Small intestine (tissue), 7 donors: Measurements from ENCODE around the gene CALM1. TPM values are rescaled to one million over a fixed set of nuclear protein-coding genes. Genes with fewer than 3 reads are reported as not detected.
"Not testable (repeated sequence)": the region's sequence is repeated elsewhere in the genome, so short reads cannot be mapped to it uniquely, and the experiment has no call there.

ENCODE experiments used
- DNase-seq, 2 donors: peaks; one replicate each; pipeline versions ENCODE4 v3.0.0 to v3.0.0-alpha.2; 2013
- FAIRE-seq: peaks from 2 replicates; lab custom pipeline; 2012; peaks lifted over from hg19 to GRCh38; lab: Jason Lieb, UNC
- H3K27ac ChIP-seq, 3 donors: one replicate each; pipeline ENCODE4 v1.5.1; 2013; ENCODE audit warnings: low read length in 2 of 3, mild to moderate bottlenecking in 2 of 3, control low read depth in 1 of 3, inconsistent platforms in 1 of 3, low read depth in 1 of 3, moderate library complexity in 1 of 3
- H3K27me3 ChIP-seq, 3 donors: one replicate each; pipeline ENCODE4 v1.6.1; 2013; ENCODE audit warnings: low read length in 3 of 3, inconsistent platforms in 1 of 3; ENCODE audit not compliant: control insufficient read depth in 3 of 3, insufficient read depth in 3 of 3
- H3K36me3 ChIP-seq, 3 donors: one replicate each; pipeline ENCODE4 v1.6.1; 2013; ENCODE audit warnings: low read length in 3 of 3, inconsistent platforms in 1 of 3, low read depth in 1 of 3, mild to moderate bottlenecking in 1 of 3, moderate library complexity in 1 of 3; ENCODE audit not compliant: control insufficient read depth in 3 of 3, insufficient read depth in 2 of 3
- H3K4me1 ChIP-seq, 3 donors: one replicate each; pipeline ENCODE4 v1.6.1; 2013; ENCODE audit warnings: low read length in 2 of 3, inconsistent platforms in 1 of 3, low read depth in 1 of 3, mild to moderate bottlenecking in 1 of 3, moderate library complexity in 1 of 3; ENCODE audit not compliant: control insufficient read depth in 3 of 3, insufficient read depth in 2 of 3
- H3K4me3 ChIP-seq, 3 donors: one replicate each; pipeline ENCODE4 v1.5.1; 2013; ENCODE audit warnings: low read length in 3 of 3, control low read depth in 1 of 3, inconsistent platforms in 1 of 3, low read depth in 1 of 3, mild to moderate bottlenecking in 1 of 3, moderate library complexity in 1 of 3
- H3K9me3 ChIP-seq, 2 donors: one replicate each; pipeline ENCODE4 v1.6.1; 2013; ENCODE audit warnings: low read depth in 1 of 2, low read length in 1 of 2; ENCODE audit not compliant: control insufficient read depth in 2 of 2, insufficient read depth in 1 of 2
- WGBS, 3 donors: extraction: QIAGEN DNeasy Blood & Tissue Kit; methylation state at CpG; one replicate each; pipeline ENCODE4 v1.1.7; 2013; 5-methylcytosine and 5-hydroxymethylcytosine counted together
- polyA plus RNA-seq, 4 donors: library from polyadenylated mRNA; stranded (reverse) in 3 of 4; unstranded in 1 of 4; fragments of 200-250 nt in 3 of 4; fragments of 120-200 nt in 1 of 4; gene quantifications; one replicate each; pipeline versions ENCODE4 v1.2.1 to v1.2.3, GENCODE V29; 2013
- donor health status: healthy with polysubstance abuse.
- donor health status: control.
- donor health status: control.
- donor health status: Bipolar disorder and iron deficiency.
- donor health status: healthy.

Gene CALM1
- polyA plus RNA-seq, 4 donors = 596 to 1,791 (median 921) TPM

DNA sequence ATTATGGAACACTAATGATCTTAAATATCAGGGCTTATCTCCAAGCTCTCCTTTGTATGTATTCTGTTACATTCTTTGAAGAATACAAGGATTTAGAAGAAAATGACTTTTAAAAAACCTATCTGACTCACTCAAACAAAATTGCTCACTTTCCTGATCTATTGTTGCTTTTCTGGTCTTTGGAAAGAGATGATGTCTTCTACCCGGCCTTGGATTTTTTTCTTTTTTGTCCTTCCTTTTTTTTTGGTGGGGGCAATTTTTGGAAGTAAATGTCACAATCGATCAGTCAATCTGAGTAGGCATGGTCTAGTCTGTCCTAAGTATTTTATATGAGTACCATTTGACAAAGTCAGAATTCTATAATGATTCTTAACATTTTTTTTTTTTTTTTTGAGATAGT lies 10.5 kb upstream of the CALM1 start:
- no peak overlapping the region for H3K27ac ChIP-seq
- FAIRE-seq = no peak

GRCh38 chr14:90387206-90387760 lies 9.5 kb upstream of the CALM1 start:
- Histone ChIP-seq H3K27me3 (no peaks in the 10 kb centered on the region), H3K27ac (peak overlapping the region; percentile 55 to 68 (median 55)), H3K4me1 (peaks cover 2 to 32% (median 6%) of the 10 kb centered on the region in 3 donors), H3K4me3 (no peak overlapping the region), H3K9me3 (no peaks in the 10 kb centered on the region), H3K36me3 (no peaks in the 10 kb centered on the region)
- peak; percentile 57 to 97 for DNase-seq
- FAIRE-seq = peak; percentile 64
- 20 to 66% (median 34%) methylated on average over 2 of the region's 2 CpGs for WGBS, 3 donors

More for the DNA sequence above, 10.5 kb upstream of the CALM1 start:
- no peaks in the 10 kb centered on the region for H3K27me3 ChIP-seq
- DNase-seq = no peak
- 91 to 94% (median 92%) methylated on average over 2 of the region's 2 CpGs for WGBS, 3 donors
- no peak overlapping the region for H3K4me3 ChIP-seq
- peaks cover 2 to 42% (median 6%) of the 10 kb centered on the region in 3 donors for H3K4me1 ChIP-seq
- H3K36me3 ChIP-seq = no peaks in the 10 kb centered on the region
- H3K9me3 ChIP-seq = no peaks in the 10 kb centered on the region

GRCh38 chr14:90388437-90388836 lies 8.4 kb upstream of the CALM1 start:
- no peak for FAIRE-seq

DNA sequence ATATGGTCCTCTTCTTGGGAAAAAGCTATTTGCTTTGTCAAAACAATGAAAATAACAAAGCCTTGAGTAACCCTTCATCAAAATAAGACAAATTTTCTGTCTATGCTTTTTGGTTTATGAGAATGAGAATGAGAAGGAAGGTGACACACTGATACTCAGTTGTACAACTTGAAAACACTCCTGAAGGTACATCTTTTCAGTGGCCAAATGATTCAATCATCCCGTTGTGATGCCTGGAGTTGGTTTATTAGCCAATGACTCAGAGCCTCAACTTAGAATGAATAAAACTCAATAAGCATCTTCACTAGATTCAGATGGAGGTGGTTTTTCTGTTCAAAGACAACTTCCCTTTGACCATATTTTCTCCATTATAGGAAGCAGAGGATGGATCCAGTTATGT lies 7.8 kb upstream of the CALM1 start:
- H3K27me3 ChIP-seq = no peaks in the 10 kb centered on the region
- H3K36me3 ChIP-seq = no peaks in the 10 kb centered on the region
- FAIRE-seq (no peak), DNase-seq (no peak)
- no peak overlapping the region for H3K4me3 ChIP-seq
- H3K27ac ChIP-seq = no peak overlapping the region
- H3K4me1 ChIP-seq = peaks cover 2 to 28% (median 6%) of the 10 kb centered on the region in 3 donors
- WGBS, 3 donors = 43 to 70% (median 48%) methylated on average over 1 of the region's 1 CpG
- H3K9me3 ChIP-seq = no peaks in the 10 kb centered on the region

More at GRCh38 chr14:90388437-90388836, 8.4 kb upstream of the CALM1 start:
- peak overlapping the region in 2 of 3 donors; percentile 55 to 58 for H3K27ac ChIP-seq
- H3K36me3 ChIP-seq = no peaks in the 10 kb centered on the region
- peaks cover 2 to 30% (median 6%) of the 10 kb centered on the region in 3 donors for H3K4me1 ChIP-seq
- WGBS, 3 donors = 37 to 54% (median 41%) methylated on average over 4 of the region's 4 CpGs
- H3K27me3 ChIP-seq = no peaks in the 10 kb centered on the region
- DNase-seq = peak; percentile 69 to 91
- H3K4me3 ChIP-seq = no peak overlapping the region
- H3K9me3 ChIP-seq = no peaks in the 10 kb centered on the region

DNA sequence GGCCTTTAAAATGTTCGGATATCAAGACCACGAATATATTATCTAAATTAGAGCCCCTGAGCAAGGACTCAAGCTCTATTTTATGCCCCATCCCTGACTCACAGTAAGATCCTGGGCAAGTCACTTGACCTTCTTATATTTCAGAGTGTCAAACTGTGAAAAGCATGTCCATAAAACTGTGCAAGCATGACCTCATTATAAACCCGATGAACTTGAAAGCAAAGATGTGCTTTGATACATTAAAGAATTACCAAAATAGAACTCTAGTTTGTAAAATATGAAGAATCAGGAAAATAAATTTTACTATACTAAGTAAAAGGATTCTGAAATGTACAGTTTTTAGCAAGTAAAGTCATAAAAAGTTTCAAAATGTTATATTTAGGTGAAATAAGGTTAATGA lies 2.9 kb upstream of the CALM1 start:
- 62 to 81% (median 75%) methylated on average over 3 of the region's 3 CpGs for WGBS, 3 donors
- Histone ChIP-seq H3K36me3 (peaks cover 0 to 3% (median 0%) of the 10 kb centered on the region in 3 donors), H3K27ac (no peak overlapping the region), H3K4me3 (no peak overlapping the region), H3K27me3 (no peaks in the 10 kb centered on the region), H3K9me3 (no peaks in the 10 kb centered on the region), H3K4me1 (no peaks in the 10 kb centered on the region)
- no peak for FAIRE-seq
- no peak for DNase-seq

- H3K27me3 ChIP-seq, FAIRE-seq, H3K27ac ChIP-seq, H3K36me3 ChIP-seq, H3K4me1 ChIP-seq, H3K4me3 ChIP-seq, DNase-seq, H3K9me3 ChIP-seq: not testable (repeated sequence)
- 97 to 98% (median 98%) methylated on average over 8 of the region's 8 CpGs for WGBS, 3 donors
Observed at GRCh38 chr14:90394782-90395181, 2.0 kb upstream of the CALM1 start.

GRCh38 chr14:90397425-90398314 lies 841 bp downstream of the CALM1 start:
- H3K36me3 ChIP-seq = peaks cover 14 to 24% (median 23%) of the 10 kb centered on the region in 3 donors
- peak overlapping the region; percentile 92 to 96 (median 94) for H3K27ac ChIP-seq
- no peak for FAIRE-seq
- WGBS, 3 donors = 0 to 1% (median 0%) methylated on average over 36 to 88 of the region's 89 CpGs
- no peaks in the 10 kb centered on the region for H3K27me3 ChIP-seq
- peak overlapping the region; percentile 94 to 100 (median 95) for H3K4me3 ChIP-seq
- peaks cover 2 to 16% (median 4%) of the 10 kb centered on the region in 3 donors for H3K4me1 ChIP-seq
- H3K9me3 ChIP-seq = no peaks in the 10 kb centered on the region
- DNase-seq = peak; percentile 49 to 75

DNA sequence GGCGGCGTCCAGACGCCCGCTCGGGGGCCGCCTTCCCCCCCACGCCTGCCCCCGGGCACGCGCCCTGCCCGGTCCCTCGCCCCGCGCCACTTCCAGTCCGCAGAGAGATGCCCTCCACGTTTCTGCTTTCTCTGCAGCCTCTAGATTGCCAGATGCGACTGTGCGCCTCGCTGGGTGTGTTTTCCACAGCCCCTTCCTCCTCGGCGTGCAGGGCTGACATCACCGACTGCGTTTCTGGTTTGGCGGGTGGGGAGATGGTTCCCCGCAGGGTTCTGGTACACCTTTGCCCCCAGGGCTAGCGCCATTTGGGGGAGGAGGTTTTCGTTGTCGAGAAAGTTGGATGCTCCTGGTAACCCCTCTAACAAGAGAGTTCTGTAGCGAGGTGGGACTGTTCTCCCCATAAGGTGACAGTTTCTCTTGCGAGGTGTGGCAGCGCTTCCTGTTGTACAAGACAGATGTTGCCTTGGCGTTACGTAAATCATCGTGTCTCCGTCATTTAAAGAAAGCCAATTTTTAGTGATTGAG lies 1.5 kb downstream of the CALM1 start:
- peak; percentile 62 to 76 for DNase-seq
- H3K27ac ChIP-seq = peak overlapping the region; percentile 92 to 96 (median 94)
- WGBS, 3 donors = 0 to 2% (median 0%) methylated on average over 30 to 35 of the region's 35 CpGs
- FAIRE-seq = no peak
- H3K36me3 ChIP-seq = peaks cover 18 to 27% (median 27%) of the 10 kb centered on the region in 3 donors
- H3K4me3 ChIP-seq = peak overlapping the region; percentile 94 to 100 (median 95)
- no peaks in the 10 kb centered on the region for H3K9me3 ChIP-seq
- H3K4me1 ChIP-seq = peaks cover 2 to 16% (median 4%) of the 10 kb centered on the region in 3 donors
- H3K27me3 ChIP-seq = no peaks in the 10 kb centered on the region
